GM19467 (cell line): ENCODE data around the gene MON1A.
"Not testable (repeated sequence)": the region's sequence is repeated elsewhere in the genome, so short reads cannot be mapped to it uniquely, and the experiment has no call there.

Experiments used
- ATAC-seq: cut with Tn5 transposase; IDR thresholded peaks from one replicate; pipeline ENCODE4 v1.9.1; 2021; ENCODE audit warnings: mild to moderate bottlenecking, moderate library complexity; ENCODE audit not compliant: unreplicated experiment

The MON1A gene

DNA sequence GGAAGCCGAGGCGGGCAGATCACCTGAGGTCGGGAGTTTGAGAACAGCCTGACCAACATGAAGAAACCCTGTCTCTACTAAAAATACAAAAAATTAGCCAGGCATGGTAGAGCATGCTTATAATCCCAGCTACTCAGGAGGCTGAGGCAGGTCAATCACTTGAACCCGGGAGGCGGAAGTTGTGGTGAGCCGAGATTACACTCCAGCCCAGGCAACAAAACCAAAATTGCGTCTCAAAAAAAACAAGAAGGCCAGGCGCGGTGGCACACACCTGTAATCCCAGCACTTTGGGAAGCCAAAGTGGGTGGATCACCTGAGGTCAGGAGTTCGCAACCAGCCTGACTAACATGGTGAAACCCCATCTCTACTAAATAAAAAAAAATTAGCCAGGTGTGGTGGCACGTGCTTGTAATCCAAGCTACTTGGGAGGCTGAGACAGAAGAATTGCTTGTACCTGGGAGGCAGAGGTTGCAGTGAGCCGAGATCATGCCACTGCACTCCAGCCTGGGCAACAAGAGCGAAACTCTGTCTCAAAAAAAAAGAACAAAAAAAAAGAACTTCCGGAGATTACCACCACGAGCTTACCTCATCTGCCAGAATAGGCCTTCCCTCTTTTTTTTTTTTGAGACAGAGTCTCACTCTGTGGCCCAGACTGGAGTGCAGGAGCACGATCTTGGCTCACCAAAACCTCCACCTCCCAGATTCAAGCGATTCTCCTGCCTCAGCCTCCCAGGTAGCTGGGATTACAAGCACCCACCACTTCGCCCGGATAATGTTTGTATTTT, 11.6 kb downstream of the MON1A start:
- not testable (repeated sequence) for ATAC-seq

DNA sequence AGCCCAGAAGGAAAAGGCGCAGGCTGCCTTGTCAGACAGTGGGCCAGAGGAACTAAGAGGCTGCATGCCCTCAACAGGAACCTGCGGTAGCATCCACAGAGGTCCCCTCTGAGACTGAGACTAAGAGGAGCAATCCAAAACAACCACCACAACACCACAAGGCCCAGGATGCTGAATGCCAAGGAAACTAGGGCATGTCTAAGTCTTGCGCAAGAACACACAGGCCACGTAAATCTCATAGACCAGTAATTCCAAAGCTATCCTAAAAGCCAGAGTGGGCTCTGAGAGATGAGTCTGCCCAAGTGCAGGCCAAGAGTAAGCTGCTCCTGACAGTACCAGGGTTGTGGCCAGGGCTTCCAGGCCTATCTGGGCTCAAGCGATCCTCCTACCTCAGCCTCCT, 12.9 kb downstream of the MON1A start:
- no peak for ATAC-seq

DNA sequence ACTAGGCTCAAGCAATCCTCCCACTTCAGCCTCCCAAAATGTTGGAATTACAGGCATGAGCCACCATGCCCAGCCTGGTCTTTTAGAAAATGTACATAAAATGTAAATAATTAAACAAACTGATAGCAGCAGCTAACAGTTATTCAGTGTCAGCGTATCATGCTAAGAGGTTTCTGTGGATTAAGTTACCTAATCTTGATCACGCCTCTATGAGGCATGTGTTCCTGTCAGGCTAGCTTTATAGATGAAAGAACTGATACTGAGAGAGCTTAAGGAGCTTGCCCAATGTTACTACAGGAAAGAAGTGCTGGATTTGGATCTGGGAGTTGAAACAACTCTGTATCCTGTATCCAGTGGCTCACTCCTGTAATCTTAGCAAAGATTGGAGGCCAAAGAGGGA, 14.7 kb downstream of the MON1A start:
- ATAC-seq: no peak

DNA sequence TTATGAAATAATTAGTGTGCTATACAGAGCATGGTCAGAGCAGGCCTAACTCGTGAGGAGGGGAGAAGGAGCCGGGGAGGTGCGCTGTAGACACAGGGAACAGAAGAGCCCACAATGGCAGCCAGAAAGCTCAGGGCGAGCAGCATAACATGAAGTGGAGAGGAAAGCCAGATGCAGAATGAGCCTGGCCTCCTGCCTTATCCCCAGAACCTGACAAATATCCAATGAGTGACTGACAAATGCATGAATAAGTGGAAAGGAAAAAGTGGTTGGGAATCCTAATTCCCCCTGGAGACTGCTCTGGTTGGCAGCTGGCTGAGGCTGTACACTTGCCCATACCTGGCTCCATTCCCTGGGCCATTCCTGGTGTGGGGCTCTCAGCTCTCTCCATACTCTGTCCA, 16.7 kb downstream of the MON1A start:
- no peak for ATAC-seq

DNA sequence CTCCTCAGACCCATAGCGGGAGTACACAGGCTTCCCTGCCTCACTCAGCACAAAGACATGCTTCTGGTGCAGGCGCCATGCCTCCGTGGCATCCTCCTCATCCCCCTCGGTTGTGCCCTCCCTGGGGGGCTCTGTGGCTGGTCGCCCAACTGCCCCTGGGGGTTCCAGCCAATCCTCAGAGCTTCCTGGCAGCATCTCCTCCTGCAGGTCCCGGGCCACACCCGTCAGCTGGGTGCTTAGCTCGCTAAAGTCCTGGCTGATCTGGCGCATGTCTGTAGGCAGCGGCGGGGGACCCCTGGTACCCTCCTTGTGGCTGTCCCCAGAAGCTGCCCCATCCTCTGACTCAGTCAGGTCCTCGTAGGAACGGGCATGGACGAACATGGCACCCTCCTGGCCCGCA, 18.0 kb downstream of the MON1A start:
- no peak for ATAC-seq

DNA sequence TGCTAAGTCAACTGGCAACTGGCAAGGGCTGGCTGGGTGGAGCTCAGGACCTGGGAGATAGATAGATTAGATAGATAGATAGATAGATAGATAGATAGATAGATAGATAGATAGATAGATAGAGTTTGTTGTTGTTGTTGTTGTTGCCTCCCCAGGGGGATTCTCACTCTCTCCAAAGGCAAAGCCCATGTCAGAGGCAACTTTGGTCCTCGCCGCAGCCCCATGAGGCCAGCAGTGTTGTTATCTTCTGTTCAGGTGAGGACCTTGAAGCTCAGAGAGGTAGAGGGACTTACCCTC, 18.5 kb downstream of the MON1A start:
- no peak for ATAC-seq

DNA sequence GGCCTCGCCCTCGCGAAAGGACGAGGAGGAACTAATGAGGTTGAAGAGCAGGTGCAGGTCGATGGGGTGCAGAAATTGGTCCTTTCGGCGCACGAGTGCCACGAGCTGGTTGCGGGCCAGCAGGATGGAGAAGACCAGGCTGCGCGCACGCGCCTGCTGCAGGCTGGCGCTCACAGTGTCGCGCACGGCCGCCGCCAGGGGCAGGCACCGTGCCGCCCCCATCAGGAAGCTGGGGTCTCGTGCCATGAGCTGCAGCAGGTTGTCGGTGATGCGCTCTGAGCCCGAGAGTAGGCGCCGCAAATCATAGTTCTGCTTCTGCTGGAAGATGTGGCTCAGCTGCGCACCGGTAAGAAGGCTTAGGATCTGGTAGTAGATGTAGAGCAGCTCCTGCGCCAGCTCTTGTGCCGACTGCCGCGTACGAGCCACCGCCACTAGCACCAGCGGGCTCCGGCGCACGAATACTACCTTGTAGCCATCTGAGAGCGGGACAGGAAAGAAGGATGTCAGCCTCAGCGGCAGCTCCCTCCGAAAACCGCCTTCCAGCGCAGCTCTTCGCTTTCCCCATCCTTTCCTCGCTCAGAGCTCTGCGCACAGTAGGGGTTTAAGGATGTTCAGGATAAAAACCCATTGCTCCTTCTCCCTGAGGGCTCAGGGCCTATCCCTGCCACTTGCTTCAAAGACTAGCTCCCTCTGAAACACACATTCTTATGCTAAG, 19.0 kb downstream of the MON1A start:
- no peak for ATAC-seq

DNA sequence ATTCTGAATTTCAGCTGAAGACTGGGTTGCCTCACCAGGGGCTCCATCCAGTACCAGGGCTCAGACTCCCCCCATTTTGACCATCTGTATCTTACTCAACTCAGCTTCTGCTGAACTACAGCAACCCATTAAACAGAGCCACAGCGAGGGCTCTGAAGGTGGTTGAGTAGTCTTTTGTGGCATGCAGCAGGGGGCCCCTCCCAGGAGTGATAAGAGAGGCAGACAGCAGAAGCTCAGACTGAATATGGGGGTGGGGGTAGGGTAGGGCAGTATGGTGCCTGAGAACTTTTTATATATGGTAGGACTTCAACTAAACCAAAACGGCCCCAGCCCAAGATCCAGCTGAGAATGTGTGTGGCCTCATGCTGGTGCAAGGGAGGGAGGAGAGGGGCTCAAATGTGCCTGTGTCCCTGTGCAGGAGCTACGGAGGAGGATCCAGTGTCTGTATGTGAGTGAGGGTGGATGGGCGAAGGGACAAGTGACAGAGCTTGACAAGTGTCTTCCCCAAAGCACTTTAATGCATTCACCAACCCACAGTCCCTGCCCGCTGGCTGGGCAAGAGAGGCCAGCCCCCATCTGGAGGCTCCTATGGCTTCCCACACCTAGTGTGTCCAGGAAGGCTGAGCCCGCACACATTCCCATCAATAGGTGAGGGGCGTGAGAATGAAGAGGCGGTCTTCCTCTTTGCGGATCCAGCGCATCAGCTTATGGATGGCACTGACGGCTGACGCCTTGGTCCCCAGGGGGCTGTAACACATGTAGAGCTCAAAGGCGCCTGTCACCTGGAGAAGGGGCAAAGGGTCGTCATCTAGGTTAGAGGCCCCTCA, 21.0 kb downstream of the MON1A start:
- ATAC-seq: no peak

DNA sequence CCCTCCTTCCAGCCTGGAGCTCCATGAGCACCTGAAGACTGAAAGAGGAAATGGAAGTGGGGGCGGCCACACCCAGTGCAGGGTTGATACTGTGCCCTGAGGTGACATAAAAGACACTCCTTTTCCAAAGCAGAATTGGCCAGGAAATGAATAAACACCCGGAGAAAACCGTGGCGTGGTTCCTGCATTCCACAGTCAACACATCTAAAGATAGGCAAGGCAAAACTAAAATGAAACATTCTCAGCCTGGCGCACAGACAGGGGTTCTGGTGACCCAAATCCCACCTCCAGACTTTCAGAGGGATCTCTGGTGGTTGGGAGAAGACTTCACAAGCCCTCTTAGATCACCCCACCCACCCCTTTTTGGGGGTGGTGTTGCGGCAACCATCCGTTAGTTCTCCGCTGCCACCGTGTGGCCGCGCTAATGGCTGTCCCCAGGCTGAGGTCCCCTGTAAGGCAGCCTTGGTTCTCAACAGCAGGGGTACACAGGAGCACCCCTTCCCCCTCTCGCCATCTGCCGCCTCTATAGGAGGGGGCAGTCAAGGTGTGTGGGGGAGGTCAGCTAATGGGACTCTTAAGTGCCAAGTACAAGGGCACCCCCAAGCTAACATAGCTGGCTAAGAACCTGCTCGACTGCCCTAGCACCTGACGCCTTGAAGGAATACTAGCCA, 23.4 kb downstream of the MON1A start:
- ATAC-seq: no peak

DNA sequence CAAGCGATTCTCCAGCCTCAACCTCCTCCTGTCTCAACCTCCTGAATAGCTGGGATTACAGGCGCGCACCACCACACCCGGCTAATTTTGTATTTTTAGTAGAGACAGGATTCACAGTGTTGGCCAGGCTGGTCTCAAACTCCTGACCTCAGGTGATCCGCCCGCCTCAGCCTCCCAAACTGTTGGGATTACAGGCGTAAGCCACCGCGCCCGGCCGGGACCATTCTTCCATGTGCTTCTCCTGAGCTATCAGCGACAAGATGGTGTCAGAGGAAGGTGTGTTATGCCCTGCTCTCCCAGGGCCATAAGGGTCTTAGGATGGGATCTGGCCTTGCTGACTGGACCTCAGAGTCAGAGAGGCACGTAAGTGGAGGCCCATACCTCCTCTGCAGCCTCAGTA, 25.2 kb downstream of the MON1A start:
- ATAC-seq: not testable (repeated sequence)

DNA sequence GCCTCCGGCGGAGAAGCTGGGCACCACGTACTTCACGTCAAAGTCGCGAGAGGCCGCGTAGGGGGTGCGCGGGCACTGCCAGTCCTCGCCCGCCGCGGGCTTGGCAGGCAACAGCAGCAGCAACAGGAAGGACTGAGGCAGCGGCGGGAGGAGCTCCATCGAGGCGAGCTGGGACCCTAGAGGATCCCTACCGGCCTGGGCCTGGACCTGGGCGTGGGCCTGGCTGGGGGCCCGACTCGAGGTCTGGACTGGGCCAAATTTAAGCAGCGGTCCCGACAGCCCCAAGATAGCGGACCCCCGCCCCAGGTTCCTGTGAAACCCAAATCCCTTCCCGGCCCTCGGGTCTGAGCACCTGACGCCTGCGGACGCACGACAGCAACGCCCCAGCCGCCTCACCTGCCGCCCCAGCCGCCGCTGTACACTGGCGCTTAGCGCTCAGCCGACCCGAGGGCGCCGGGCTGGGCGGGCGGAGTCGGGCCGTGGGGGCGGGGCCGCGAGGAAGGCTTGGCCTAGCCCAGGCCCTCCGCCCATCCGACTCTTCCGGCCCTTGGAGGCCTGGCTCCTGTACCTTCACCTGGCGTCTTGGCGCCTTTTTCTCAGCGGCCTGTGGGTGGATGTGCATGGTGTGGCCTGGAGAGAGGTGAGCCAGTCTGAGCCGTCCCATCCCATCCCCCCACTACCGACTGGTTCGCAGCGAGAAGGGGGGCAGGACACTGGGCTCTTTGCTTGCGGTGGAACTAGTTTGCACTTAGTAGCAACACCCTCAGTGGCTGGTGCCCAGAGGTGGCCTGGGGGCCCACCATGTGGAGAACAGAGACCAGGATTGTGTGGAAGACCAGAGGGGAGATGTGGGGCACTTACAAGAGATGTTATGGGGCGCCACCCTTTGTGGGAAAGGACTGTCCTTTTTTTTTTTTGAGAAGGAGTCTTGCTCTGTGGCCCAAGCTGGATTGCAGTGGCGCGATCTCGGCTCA, 25.9 kb downstream of the MON1A start, which contains the start of gene MST1R:
Gene MST1R, minus strand, starts transcription at position 423 of the 974 bp plus-strand sequence. Its CDS starts 264 bp downstream, at position 159.
- no peak for ATAC-seq

DNA sequence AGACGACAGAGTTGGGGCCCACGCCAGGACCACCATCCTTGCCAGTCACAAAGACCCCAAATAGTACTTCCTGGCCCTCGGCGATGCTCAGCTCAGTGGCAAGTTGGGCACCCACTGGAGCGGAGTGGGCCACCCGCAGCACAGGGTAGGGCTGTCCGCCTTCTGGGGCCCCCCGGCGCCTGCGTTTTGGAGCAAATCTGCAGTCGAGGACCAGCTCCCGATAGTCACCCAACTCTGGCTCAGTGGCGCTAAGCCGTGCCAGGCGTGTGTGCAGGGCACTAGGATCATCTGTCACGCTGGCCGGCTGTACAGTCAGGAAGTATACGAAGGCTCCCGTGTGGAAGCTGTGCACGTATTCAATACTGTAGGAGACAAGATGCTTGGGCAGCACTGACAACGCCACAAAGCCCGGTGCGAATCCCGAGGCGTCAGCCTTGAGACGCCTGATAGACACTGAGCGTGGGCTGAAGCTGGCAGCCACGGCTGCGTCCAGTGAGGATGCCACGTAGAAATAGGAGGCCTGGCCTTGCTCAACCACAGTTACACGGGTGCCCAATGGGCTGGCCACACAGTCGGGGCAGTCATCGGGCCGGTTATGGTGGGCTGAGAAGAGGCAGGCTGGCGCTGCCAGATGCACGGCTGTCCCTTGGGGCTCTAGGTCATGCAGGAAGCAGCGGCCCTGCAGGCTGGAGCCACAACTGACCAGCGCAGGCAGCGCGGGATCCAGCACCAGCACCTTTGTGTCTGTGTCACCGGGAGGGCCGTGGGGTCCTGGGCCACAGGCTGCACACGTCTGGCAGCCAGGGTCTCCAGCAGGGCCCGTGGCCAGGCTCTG, 26.9 kb downstream of the MON1A start:
- ATAC-seq: no peak

DNA sequence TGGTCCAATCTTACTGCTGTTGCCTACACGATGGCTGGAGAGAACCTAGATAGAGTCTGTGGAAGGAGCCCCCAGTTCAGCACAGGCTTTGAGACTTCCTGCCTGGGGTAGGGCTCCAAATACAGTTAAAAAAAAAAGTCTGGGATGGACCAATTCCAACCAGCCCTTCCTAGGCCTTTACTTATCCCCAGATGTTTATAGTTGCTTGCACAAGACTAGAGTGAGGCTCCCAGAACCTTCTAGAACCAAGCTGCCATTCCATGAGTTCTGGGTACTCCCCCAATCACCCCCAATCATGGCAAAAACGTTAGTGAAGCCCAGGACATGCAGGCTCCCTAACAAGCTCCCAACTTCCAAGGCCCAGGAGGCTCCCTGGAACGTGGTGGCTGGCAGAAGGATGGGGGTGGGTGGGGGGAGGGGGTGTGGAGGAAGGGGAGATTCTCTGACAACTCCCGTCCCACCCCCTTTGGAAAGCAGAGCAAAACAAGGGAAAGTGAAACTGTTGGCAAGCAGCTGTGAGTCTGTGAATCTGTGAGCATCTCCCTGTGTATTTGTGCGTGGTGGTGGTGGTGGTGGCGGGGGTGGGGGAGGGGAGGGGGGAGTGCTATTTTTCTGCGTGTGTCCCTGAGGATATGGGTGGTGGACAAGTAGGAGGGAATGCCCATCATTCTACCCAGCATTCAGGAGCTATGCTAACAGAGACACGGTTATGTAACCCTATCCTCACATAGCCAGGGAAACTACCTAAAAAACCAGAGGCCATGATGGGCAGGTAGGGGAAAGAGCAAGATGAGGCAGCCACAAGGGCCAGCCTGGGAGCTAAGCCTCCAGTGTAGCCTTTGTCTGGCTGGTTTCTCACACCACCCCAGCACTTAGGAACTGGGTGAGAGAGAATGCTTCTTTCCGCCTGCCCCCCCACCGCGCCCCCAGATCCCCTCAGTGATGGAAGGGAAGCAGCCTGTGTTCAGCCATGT, 28.0 kb downstream of the MON1A start:
- ATAC-seq: no peak

DNA sequence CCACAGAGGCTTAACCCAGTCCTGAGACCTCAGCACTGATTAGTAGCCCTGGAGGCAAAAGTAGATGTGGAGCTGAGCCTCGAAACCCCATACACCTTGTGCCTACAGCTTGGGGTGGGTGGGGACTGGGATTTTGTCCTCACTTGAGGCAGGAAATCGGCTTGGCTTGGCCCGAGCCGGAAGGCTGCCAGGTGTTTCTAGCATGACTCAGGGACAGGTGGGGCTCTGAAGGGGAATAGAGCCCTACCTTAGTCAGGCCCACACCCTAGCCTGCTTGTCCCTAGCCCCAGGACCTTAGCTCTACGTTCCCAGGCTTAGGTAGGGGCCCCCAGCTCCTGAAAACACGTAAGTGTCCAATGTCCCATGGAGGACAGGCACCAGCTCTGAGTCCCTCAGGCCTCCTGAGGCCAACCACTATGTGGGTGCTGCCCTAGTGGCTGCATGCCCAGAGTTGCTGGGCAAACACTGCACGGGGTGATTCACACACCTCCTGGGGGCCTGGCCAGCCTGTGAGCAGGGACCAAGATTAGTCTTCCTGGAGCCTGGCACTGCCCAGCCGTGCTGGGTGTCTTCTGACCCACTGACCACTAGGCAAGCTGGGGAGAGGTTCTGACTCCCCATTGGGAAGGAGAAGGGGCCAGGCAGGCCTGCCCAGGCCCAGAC, 29.0 kb downstream of the MON1A start:
- ATAC-seq: no peak

DNA sequence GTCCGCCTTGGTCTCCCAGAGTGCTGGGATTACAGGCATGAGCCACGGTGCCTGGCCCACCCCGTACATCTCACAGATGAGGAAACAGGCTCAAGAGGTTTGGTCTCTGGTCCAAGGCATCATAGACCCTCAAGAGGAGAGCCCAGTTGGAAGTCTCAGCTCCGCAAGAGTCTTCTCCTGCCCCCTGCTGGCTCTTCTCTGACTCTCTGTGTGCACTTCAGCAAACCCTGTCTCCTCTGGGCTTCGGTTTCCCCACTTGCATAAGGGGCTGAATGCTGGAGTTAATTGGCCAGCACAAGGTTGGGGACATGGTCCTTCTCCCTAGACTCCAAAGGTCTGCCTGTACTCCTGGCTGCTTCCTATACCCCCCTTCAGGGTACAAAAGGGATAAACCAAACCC, 29.8 kb downstream of the MON1A start:
- ATAC-seq: no peak

DNA sequence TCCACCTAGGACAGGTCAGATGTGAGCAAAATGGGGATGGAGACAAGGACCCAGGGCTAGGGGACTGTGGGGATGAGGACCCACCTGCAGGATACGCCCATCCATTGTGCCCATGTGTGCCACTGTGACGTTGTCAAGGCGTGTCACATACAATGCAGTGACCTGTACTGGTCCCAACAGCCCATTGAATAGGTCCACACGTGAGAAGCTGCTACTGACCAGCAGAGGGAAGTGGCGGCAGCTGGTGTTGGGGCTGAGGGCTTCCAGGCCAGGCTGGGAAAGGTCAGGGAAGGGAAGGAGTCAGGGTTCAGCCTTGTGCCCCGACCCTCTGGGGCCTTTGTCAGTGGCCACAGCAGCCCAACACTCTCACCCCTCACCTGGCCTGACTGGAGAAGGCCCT, 30.6 kb downstream of the MON1A start:
- no peak for ATAC-seq

DNA sequence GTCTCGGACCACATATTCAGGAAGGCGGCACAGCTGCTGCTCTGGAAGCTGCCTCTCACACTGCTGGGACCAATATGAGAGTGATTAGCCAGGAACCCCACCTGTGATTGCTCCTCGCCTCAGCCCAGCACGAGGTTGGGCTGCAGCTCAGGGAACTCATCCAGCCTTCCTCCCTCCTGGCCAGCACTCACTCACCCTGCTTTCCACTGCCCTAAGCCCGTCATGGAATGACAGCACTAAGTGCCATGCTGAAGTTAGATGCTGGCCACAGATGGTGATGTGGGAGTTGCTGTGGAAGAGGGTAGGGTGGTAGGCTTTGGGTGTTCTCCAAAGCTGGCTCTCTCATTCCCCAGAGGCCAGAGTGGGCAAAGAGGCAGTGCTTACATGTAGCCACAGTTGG, 33.3 kb downstream of the MON1A start:
- no peak for ATAC-seq
